OCI-LY3 (cell line): ENCODE measurements around the gene DSTYK.

Experiments
- CTCF ChIP-seq: fragments of 200-600, 300-600 bp; sonication (generic); IDR thresholded peaks from 2 replicates; pipeline ENCODE4 v1.5.1; 2014; ENCODE audit warnings: antibody characterized with exemption, low read length, low read depth
- EZH2phosphoT487 ChIP-seq: fragments of 200-600 bp; shearing (Covaris generic); IDR thresholded peaks from 2 replicates; pipeline ENCODE4 v1.6.1; 2018; ENCODE audit warnings: antibody characterized with exemption, mixed run types, low read depth

- TF ChIP-seq CTCF: no peak
- no peak for TF ChIP-seq EZH2phosphoT487
These were observed 16.6 kb upstream of the DSTYK start for GRCh38 chr1:205228093-205228521.
